Psoas muscle (tissue), 8 donors: ENCODE measurements around the gene NPLOC4. TPM values are rescaled to one million over a fixed set of nuclear protein-coding genes. Genes with fewer than 3 reads are reported as not detected.

Source experiments
- ATAC-seq, 4 donors: fragments of 200-7000 bp; cut with Tn5 transposase; one replicate each; pipeline ENCODE4 v1.9.1; 2020; ENCODE audit warnings: moderate library complexity in 3 of 4, mild to moderate bottlenecking in 2 of 4
- DNase-seq, 2 donors: peaks; one replicate each; pipeline ENCODE4 v3.0.0-alpha.2; 2020
- H3K27ac ChIP-seq: fragments of 200-600 bp; one replicate; pipeline ENCODE4 v1.8.0; 2022
- H3K27me3 ChIP-seq, 3 donors: fragments of 200-600 bp in 1 of 3; one replicate each; pipeline versions ENCODE4 v1.6.1 to v1.8.0; 2013 to 2022; ENCODE audit warnings: low read length in 2 of 3, mild to moderate bottlenecking in 2 of 3, moderate library complexity in 1 of 3; ENCODE audit not compliant: insufficient read depth in 3 of 3
- H3K36me3 ChIP-seq, 2 donors: fragments of 200-600 bp in 1 of 2; one replicate each; pipeline versions ENCODE4 v1.6.1 to v1.8.0; 2013 to 2022; ENCODE audit warnings: low read depth in 1 of 2, mild to moderate bottlenecking in 1 of 2, moderate library complexity in 1 of 2; ENCODE audit not compliant: insufficient read depth in 1 of 2
- H3K4me1 ChIP-seq: fragments of 200-600 bp; one replicate; pipeline ENCODE4 v1.8.0; 2022
- H3K4me3 ChIP-seq: fragments of 200-600 bp; one replicate; pipeline ENCODE4 v1.8.0; 2022; ENCODE audit warnings: mild to moderate bottlenecking
- H3K9me3 ChIP-seq: fragments of 200-600 bp; one replicate; pipeline ENCODE4 v1.8.0; 2022
- WGBS, 3 donors: extraction: QIAGEN DNeasy Blood & Tissue Kit; methylation state at CpG; one replicate each; pipeline versions ENCODE4 v1.1.6 to v1.1.7; 2013; 5-methylcytosine and 5-hydroxymethylcytosine counted together
- intact Hi-C, 2 donors: fragments of 100-400 bp; cut with DNase I; formaldehyde crosslinking; loops; one replicate each; pipeline versions ENCODE4 v1.11.0 to v1.14.2; 2022
- polyA plus RNA-seq, 3 donors: library from polyadenylated mRNA; stranded (reverse); fragments of 200-250 nt; gene quantifications; one replicate each; pipeline ENCODE4 v1.2.3, GENCODE V29; 2013
- total RNA-seq, 4 donors: library from RNA; stranded (reverse); fragmentation: NEBNext Ultra II Directional in 2 of 4; extraction: Animal tissue kit (Norgen Biotek cat#: 25700) in 2 of 4; gene quantifications; one replicate each; pipeline versions ENCODE4 v1.2.1 to v1.2.4, GENCODE V29; 2021 to 2023
- TF ChIP-seq, protein P1 (sequence below): fragments of 200-600 bp; IDR thresholded peaks from one replicate; pipeline ENCODE4 v1.8.0; 2022; ENCODE audit warnings: antibody characterized with exemption
- donor health status: healthy with polysubstance abuse.
- donor health status: DM: no; HTN: no; CAD: no; lungs with moderate emphysema.
- donor health status: Bipolar disorder and iron deficiency.
- donor health status: healthy.
- donor health status: DM: yes; HTN: yes; CAD: no.
- donor health status: DM: no; HTN: no; CAD: no.
- donor health status: DM: no; HTN: no; CAD: no.
- donor health status: DM: yes; HTN: yes; CAD: no.

The NPLOC4 gene
- total and polyA plus RNA-seq, 7 donors: 87.3 to 414 (median 204) TPM

DNA sequence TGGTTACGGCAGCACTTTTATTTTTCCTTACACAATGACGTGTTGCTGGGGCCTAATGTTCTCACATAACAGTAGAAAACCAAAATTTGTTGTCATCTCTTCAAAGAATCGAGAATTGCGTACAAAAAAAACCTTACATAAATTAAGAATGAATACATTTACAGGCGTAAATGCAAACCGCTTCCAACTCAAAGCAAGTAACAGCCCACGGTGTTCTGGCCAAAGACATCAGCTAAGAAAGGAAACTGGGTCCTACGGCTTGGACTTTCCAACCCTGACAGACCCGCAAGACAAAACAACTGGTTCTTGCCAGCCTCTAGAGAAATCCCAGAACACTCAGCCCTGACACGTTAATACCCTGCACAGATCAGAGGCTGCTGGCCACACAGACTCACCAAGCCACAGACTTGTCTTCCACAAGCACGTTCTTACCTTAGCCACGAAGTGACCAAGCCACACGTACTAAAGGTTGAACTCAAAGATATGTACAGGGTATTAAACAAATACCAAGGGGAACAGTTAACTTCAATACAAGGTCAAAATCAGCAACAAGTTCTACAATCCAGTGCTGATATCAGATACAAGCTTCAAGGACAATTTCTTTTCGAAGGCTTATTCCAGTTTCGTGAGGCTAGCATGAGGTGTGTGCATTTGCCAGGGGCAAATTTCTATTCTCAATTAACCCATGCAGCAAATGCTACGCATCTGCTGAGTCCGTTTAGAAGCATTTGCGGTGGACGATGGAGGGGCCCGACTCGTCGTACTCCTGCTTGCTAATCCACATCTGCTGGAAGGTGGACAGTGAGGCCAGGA is 126.7 kb downstream of the NPLOC4 start:
- TF ChIP-seq, protein P1, sequence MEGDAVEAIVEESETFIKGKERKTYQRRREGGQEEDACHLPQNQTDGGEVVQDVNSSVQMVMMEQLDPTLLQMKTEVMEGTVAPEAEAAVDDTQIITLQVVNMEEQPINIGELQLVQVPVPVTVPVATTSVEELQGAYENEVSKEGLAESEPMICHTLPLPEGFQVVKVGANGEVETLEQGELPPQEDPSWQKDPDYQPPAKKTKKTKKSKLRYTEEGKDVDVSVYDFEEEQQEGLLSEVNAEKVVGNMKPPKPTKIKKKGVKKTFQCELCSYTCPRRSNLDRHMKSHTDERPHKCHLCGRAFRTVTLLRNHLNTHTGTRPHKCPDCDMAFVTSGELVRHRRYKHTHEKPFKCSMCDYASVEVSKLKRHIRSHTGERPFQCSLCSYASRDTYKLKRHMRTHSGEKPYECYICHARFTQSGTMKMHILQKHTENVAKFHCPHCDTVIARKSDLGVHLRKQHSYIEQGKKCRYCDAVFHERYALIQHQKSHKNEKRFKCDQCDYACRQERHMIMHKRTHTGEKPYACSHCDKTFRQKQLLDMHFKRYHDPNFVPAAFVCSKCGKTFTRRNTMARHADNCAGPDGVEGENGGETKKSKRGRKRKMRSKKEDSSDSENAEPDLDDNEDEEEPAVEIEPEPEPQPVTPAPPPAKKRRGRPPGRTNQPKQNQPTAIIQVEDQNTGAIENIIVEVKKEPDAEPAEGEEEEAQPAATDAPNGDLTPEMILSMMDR: no peak
- no peaks in the 10 kb centered on the region for H3K27me3 ChIP-seq
- WGBS, 3 donors: 4 to 7% (median 6%) methylated on average over 22 of the region's 22 CpGs
- H3K9me3 ChIP-seq: no peaks in the 10 kb centered on the region
- peaks cover 3% of the 10 kb centered on the region for H3K4me1 ChIP-seq
- H3K27ac ChIP-seq: peak overlapping the region; percentile 100
- ATAC-seq: no peak
- H3K36me3 ChIP-seq: peaks cover 11 to 34% of the 10 kb centered on the region in 2 donors
- H3K4me3 ChIP-seq: peak overlapping the region; percentile 86
- intact Hi-C loops: loop anchor here in 1 of 2 donors (2.0 kb wide), 1 partner anchor 111 kb away; no protein-coding TSS in a partner anchor
- no peak for DNase-seq

DNA sequence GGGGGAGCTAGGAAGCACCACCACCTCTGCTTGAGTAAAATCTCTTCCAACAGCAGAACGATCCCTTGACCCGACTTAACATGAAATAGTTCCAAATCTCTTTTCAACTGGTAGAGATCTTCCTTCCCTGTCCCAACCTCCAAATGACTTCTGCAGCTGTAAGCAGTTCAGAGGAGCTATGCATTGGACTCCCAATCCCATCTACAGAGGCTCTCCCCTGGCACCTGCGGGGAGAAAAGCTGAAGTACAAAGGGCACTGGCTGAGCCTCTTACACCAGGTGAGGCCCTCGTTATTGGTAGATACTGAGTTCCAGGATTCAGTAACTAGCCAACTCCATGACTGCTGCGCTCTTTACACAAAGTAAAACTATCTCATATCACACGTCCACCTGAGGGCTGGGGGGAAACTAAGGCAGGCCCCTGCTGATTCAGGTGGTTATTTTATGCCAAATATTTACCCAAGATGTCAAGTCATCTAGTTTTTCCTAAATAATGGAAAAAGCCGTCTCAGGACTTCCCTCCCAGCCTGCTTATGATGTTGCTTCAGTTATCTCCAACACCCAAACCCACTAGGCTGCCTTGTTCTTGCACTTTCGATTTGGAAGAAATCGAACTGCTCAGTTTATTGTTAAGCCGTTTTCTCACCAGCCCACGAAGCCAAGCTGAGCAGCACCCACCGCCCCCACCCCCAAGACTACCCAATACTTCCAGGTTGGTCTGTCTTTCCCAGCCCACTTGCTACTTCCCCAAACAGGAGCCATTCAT is 127.5 kb downstream of the NPLOC4 start:
- no peak for DNase-seq
- Histone ChIP-seq H3K27me3 (no peaks in the 10 kb centered on the region), H3K27ac (peak overlapping the region; percentile 100), H3K4me3 (peak overlapping the region; percentile 86), H3K9me3 (no peaks in the 10 kb centered on the region), H3K36me3 (peaks cover 11 to 34% of the 10 kb centered on the region in 2 donors), H3K4me1 (peaks cover 3% of the 10 kb centered on the region)
- TF ChIP-seq, protein P1: no peak
- intact Hi-C loops: no loop called here
- no peak for ATAC-seq
- WGBS, 3 donors: 21 to 30% (median 23%) methylated on average over 12 of the region's 12 CpGs

DNA sequence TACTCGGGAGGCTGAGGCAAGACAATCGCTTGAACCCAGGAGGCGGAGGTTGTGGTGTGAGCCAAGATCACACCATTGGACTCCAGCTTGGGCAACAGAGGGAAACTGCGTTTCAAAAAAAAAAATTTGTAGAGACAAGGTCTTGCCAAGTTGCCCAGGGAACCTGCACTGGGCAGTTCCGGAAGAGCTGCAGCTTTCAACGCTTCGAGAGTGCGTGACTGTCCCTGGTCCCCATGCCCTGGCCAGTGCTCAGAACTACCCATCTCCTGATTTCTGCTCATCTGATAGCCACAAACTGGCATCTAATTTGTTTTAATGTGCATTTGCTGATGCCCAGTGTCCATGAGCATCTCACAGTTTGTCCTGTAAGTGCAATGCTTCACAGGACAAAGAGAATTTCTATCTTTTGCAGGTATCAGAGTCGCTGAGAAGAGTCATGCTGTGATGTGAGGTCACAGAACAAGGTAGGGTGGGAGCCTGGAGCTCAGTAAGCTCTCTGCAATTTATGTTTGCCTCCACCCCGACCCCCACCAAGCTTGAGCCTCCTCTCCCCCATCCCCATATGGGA is 128.2 kb downstream of the NPLOC4 start:
- Histone ChIP-seq H3K27ac (peak overlapping the region; percentile 100), H3K4me1 (peaks cover 3% of the 10 kb centered on the region), H3K4me3 (peak overlapping the region; percentile 86), H3K27me3 (no peaks in the 10 kb centered on the region), H3K36me3 (peaks cover 11 to 34% of the 10 kb centered on the region in 2 donors), H3K9me3 (no peaks in the 10 kb centered on the region)
- intact Hi-C loops: no loop called here
- WGBS, 3 donors: 27 to 60% (median 37%) methylated on average over 10 of the region's 10 CpGs
- no peak for DNase-seq
- TF ChIP-seq, protein P1: no peak
- peak in 2 of 4 donors; percentile 15 to 16 for ATAC-seq

Other genes with a start within 250 kb of the NPLOC4 start
- gene BAHCC1, start 241.7 kb downstream of the NPLOC4 start, total RNA-seq: 10 to 100 TPM in 1 of 4 donors, 1 to 10 TPM in 3; 6.0 to 10.7 (median 7.7) TPM
- gene BAHCC1, start 241.7 kb downstream of the NPLOC4 start, polyA plus RNA-seq: 1 to 10 TPM; 2.8 to 6.6 (median 4.1) TPM
- gene ACTG1, start 124.3 kb downstream of the NPLOC4 start, total RNA-seq: 100 to 1,000 TPM; 341 to 567 (median 431) TPM
- gene ACTG1, start 124.3 kb downstream of the NPLOC4 start, polyA plus RNA-seq: 100 to 1,000 TPM; 150 to 620 (median 219) TPM
- under 1 TPM in 3 of 4 donors, not detected in 1; 0.13 to 0.71 (median 0.38) TPM for gene FSCN2, start 108.7 kb downstream of the NPLOC4 start, total RNA-seq
- under 1 TPM; 0.08 to 0.09 (median 0.08) TPM for gene FSCN2, start 108.7 kb downstream of the NPLOC4 start, polyA plus RNA-seq
- 10 to 100 TPM; 11.8 to 13.1 (median 12.7) TPM for gene FAAP100, start 84.8 kb downstream of the NPLOC4 start, total RNA-seq
- gene FAAP100, start 84.8 kb downstream of the NPLOC4 start, polyA plus RNA-seq: 10 to 100 TPM; 11.6 to 16.3 (median 12.6) TPM
- under 1 TPM in 2 of 4 donors, not detected in 2; 0.22 to 0.67 TPM for gene TSPAN10, start 84 bp upstream of the NPLOC4 start, total RNA-seq
- gene TSPAN10, start 84 bp upstream of the NPLOC4 start, polyA plus RNA-seq: under 1 TPM; 0.09 to 0.39 (median 0.14) TPM
- gene PDE6G, start 19.4 kb upstream of the NPLOC4 start, total RNA-seq: under 1 TPM in 1 of 4 donors, not detected in 3; 0.64 TPM
- gene PDE6G, start 19.4 kb upstream of the NPLOC4 start, polyA plus RNA-seq: 1 to 10 TPM in 1 of 3 donors, under 1 TPM in 2; 0.25 to 1.5 (median 0.56) TPM
- gene OXLD1, start 29.5 kb upstream of the NPLOC4 start, total RNA-seq: 10 to 100 TPM; 15.5 to 23.6 (median 20.5) TPM
- 10 to 100 TPM; 35.1 to 44.9 (median 39.8) TPM for gene OXLD1, start 29.5 kb upstream of the NPLOC4 start, polyA plus RNA-seq
- gene CCDC137, start 29.6 kb upstream of the NPLOC4 start, total RNA-seq: 10 to 100 TPM in 1 of 4 donors, 1 to 10 TPM in 3; 4.8 to 14.9 (median 8.6) TPM
- gene CCDC137, start 29.6 kb upstream of the NPLOC4 start, polyA plus RNA-seq: 10 to 100 TPM; 11.3 to 47.4 (median 28.5) TPM
- 10 to 100 TPM in 3 of 4 donors, 1 to 10 TPM in 1; 7.8 to 15.6 (median 11.9) TPM for gene ARL16, start 46.7 kb upstream of the NPLOC4 start, total RNA-seq
- gene ARL16, start 46.7 kb upstream of the NPLOC4 start, polyA plus RNA-seq: 10 to 100 TPM; 23.2 to 29.3 (median 29.1) TPM
- gene HGS, start 46.9 kb upstream of the NPLOC4 start, total RNA-seq: 10 to 100 TPM; 38.6 to 74.5 (median 56.5) TPM
- gene HGS, start 46.9 kb upstream of the NPLOC4 start, polyA plus RNA-seq: 100 to 1,000 TPM in 2 of 3 donors, 10 to 100 TPM in 1; 62.3 to 158 (median 139) TPM
- gene MRPL12, start 66.3 kb upstream of the NPLOC4 start, total RNA-seq: 100 to 1,000 TPM in 2 of 4 donors, 10 to 100 TPM in 2; 93.0 to 175 (median 104) TPM
- 100 to 1,000 TPM; 222 to 558 (median 242) TPM for gene MRPL12, start 66.3 kb upstream of the NPLOC4 start, polyA plus RNA-seq
- gene SLC25A10, start 75.2 kb upstream of the NPLOC4 start, total RNA-seq: 1 to 10 TPM; 2.4 to 6.3 (median 3.8) TPM
- 1 to 10 TPM; 5.9 to 7.0 (median 6.3) TPM for gene SLC25A10, start 75.2 kb upstream of the NPLOC4 start, polyA plus RNA-seq
- gene GCGR, start 167.0 kb upstream of the NPLOC4 start, total RNA-seq: not detected
- under 1 TPM in 2 of 3 donors, not detected in 1; 0.03 to 0.08 TPM for gene GCGR, start 167.0 kb upstream of the NPLOC4 start, polyA plus RNA-seq
- gene MCRIP1, start 196.2 kb upstream of the NPLOC4 start, total RNA-seq: 10 to 100 TPM; 20.5 to 47.6 (median 25.7) TPM
- 100 to 1,000 TPM in 1 of 3 donors, 10 to 100 TPM in 2; 45.1 to 187 (median 57.1) TPM for gene MCRIP1, start 196.2 kb upstream of the NPLOC4 start, polyA plus RNA-seq
- 1,000 to 10,000 TPM in 3 of 4 donors, 100 to 1,000 TPM in 1; 976 to 2,217 (median 1,286) TPM for gene PPP1R27, start 197.9 kb upstream of the NPLOC4 start, total RNA-seq
- gene PPP1R27, start 197.9 kb upstream of the NPLOC4 start, polyA plus RNA-seq: 100 to 1,000 TPM; 296 to 661 (median 603) TPM
- 100 to 1,000 TPM; 244 to 361 (median 296) TPM for gene P4HB, start 223.4 kb upstream of the NPLOC4 start, total RNA-seq
- 100 to 1,000 TPM; 236 to 384 (median 267) TPM for gene P4HB, start 223.4 kb upstream of the NPLOC4 start, polyA plus RNA-seq
- 100 to 1,000 TPM in 3 of 4 donors, 10 to 100 TPM in 1; 88.3 to 192 (median 160) TPM for gene ARHGDIA, start 234.2 kb upstream of the NPLOC4 start, total RNA-seq
- gene ARHGDIA, start 234.2 kb upstream of the NPLOC4 start, polyA plus RNA-seq: 100 to 1,000 TPM in 2 of 3 donors, 10 to 100 TPM in 1; 79.1 to 268 (median 100) TPM